Measurements from ENCODE around the gene THOP1. TPM values are rescaled to one million over a fixed set of nuclear protein-coding genes. Genes with fewer than 3 reads are reported as not detected.

THOP1 gene
- 10 to 100 TPM; 56.5 to 77.4 TPM for polyA plus RNA-seq

- Histone ChIP-seq H3K4me1 (ENCODE audit: control insufficient read depth in 2 of 2, insufficient read depth in 2 of 2, low read length in 1 of 2) (peaks cover 0 to 6% of the 10 kb centered on the region in 2 donors), H3K36me3 (ENCODE audit: control insufficient read depth in 2 of 2, insufficient read depth in 2 of 2, low read length in 1 of 2) (peaks cover 0 to 3% of the 10 kb centered on the region in 2 donors), H3K27ac (ENCODE audit: low read depth in 2 of 2, low read length in 1 of 2) (peak within 1 kb of the TSS; percentile 46 to 52), H3K27me3 (ENCODE audit: control insufficient read depth in 1 of 2, insufficient read depth in 2 of 2, low read length in 2 of 2) (no peaks in the 10 kb centered on the region), H3K9me3 (ENCODE audit: control insufficient read depth in 2 of 2, insufficient read depth in 1 of 2, low read depth in 1 of 2, low read length in 1 of 2) (no peaks in the 10 kb centered on the region), H3K4me3 (ENCODE audit: low read depth in 1 of 2, low read length in 2 of 2) (peak within 1 kb of the TSS; percentile 87 to 94)
- 1% methylated on average over 49 to 78 of the region's 78 CpGs for WGBS, 2 donors
Measured at GRCh38 chr19:2785244-2785997, at the start of gene THOP1. Gene THOP1 (plus strand): TSS chr19:2785503. CDS start chr19:2785663, 160 bp downstream.

GRCh38 chr19:2736550-2737190, 48.6 kb upstream of the THOP1 start:
- H3K9me3 ChIP-seq (ENCODE audit: control insufficient read depth in 2 of 2, insufficient read depth in 1 of 2, low read depth in 1 of 2, low read length in 1 of 2) = peaks cover 0 to 10% of the 10 kb centered on the region in 2 donors
- H3K4me1 ChIP-seq (ENCODE audit: control insufficient read depth in 2 of 2, insufficient read depth in 2 of 2, low read length in 1 of 2) = peaks cover 0 to 9% of the 10 kb centered on the region in 2 donors
- no peak overlapping the region for H3K4me3 ChIP-seq (ENCODE audit: low read depth in 1 of 2, low read length in 2 of 2)
- peaks cover 6 to 35% of the 10 kb centered on the region in 2 donors for H3K36me3 ChIP-seq (ENCODE audit: control insufficient read depth in 2 of 2, insufficient read depth in 2 of 2, low read length in 1 of 2)
- 95 to 96% methylated on average over 15 of the region's 15 CpGs for WGBS, 2 donors
- H3K27ac ChIP-seq (ENCODE audit: low read depth in 2 of 2, low read length in 1 of 2) = no peak overlapping the region
- H3K27me3 ChIP-seq (ENCODE audit: control insufficient read depth in 1 of 2, insufficient read depth in 2 of 2, low read length in 2 of 2) = no peaks in the 10 kb centered on the region

- H3K4me3 ChIP-seq (ENCODE audit: low read depth in 1 of 2, low read length in 2 of 2) = peak within 1 kb of the TSS; percentile 73 to 83
- peak within 1 kb of the TSS in 1 of 2 donors; percentile 5 for H3K27ac ChIP-seq (ENCODE audit: low read depth in 2 of 2, low read length in 1 of 2)
- H3K4me1 ChIP-seq (ENCODE audit: control insufficient read depth in 2 of 2, insufficient read depth in 2 of 2, low read length in 1 of 2) = peaks cover 0 to 2% of the 10 kb centered on the region in 2 donors
- H3K27me3 ChIP-seq (ENCODE audit: control insufficient read depth in 1 of 2, insufficient read depth in 2 of 2, low read length in 2 of 2) = no peaks in the 10 kb centered on the region
- peaks cover 6 to 20% of the 10 kb centered on the region in 2 donors for H3K36me3 ChIP-seq (ENCODE audit: control insufficient read depth in 2 of 2, insufficient read depth in 2 of 2, low read length in 1 of 2)
- WGBS, 2 donors = 1 to 2% methylated on average over 64 of the region's 64 CpGs
- H3K9me3 ChIP-seq (ENCODE audit: control insufficient read depth in 2 of 2, insufficient read depth in 1 of 2, low read depth in 1 of 2, low read length in 1 of 2) = peaks cover 0 to 10% of the 10 kb centered on the region in 2 donors
Measured at GRCh38 chr19:2739602-2740313, 45.5 kb upstream of the THOP1 start, which contains the start of gene SLC39A3. Gene SLC39A3 (minus strand): TSS chr19:2740017. CDS start chr19:2737257, 2,760 bp downstream.

GRCh38 chr19:2740314-2740656, 45.0 kb upstream of the THOP1 start:
- H3K4me3 ChIP-seq (ENCODE audit: low read depth in 1 of 2, low read length in 2 of 2) = no peak overlapping the region
- H3K9me3 ChIP-seq (ENCODE audit: control insufficient read depth in 2 of 2, insufficient read depth in 1 of 2, low read depth in 1 of 2, low read length in 1 of 2) = peaks cover 0 to 10% of the 10 kb centered on the region in 2 donors
- WGBS, 2 donors = 45% methylated on average over 13 of the region's 13 CpGs
- H3K36me3 ChIP-seq (ENCODE audit: control insufficient read depth in 2 of 2, insufficient read depth in 2 of 2, low read length in 1 of 2) = peaks cover 6 to 15% of the 10 kb centered on the region in 2 donors
- no peak overlapping the region for H3K27ac ChIP-seq (ENCODE audit: low read depth in 2 of 2, low read length in 1 of 2)
- H3K4me1 ChIP-seq (ENCODE audit: control insufficient read depth in 2 of 2, insufficient read depth in 2 of 2, low read length in 1 of 2) = peaks cover 0 to 2% of the 10 kb centered on the region in 2 donors
- H3K27me3 ChIP-seq (ENCODE audit: control insufficient read depth in 1 of 2, insufficient read depth in 2 of 2, low read length in 2 of 2) = no peaks in the 10 kb centered on the region

GRCh38 chr19:2743099-2743498, 42.2 kb upstream of the THOP1 start:
- no peaks in the 10 kb centered on the region for H3K27me3 ChIP-seq (ENCODE audit: control insufficient read depth in 1 of 2, insufficient read depth in 2 of 2, low read length in 2 of 2)
- H3K4me1 ChIP-seq (ENCODE audit: control insufficient read depth in 2 of 2, insufficient read depth in 2 of 2, low read length in 1 of 2) = peaks cover 0 to 2% of the 10 kb centered on the region in 2 donors
- H3K36me3 ChIP-seq (ENCODE audit: control insufficient read depth in 2 of 2, insufficient read depth in 2 of 2, low read length in 1 of 2) = no peaks in the 10 kb centered on the region
- H3K27ac ChIP-seq (ENCODE audit: low read depth in 2 of 2, low read length in 1 of 2) = no peak overlapping the region
- H3K9me3 ChIP-seq (ENCODE audit: control insufficient read depth in 2 of 2, insufficient read depth in 1 of 2, low read depth in 1 of 2, low read length in 1 of 2) = no peaks in the 10 kb centered on the region
- no peak overlapping the region for H3K4me3 ChIP-seq (ENCODE audit: low read depth in 1 of 2, low read length in 2 of 2)
- 73 to 79% methylated on average over 8 of the region's 8 CpGs for WGBS, 2 donors

GRCh38 chr19:2744113-2744512, 41.2 kb upstream of the THOP1 start:
- Histone ChIP-seq H3K4me1 (ENCODE audit: control insufficient read depth in 2 of 2, insufficient read depth in 2 of 2, low read length in 1 of 2) (peaks cover 0 to 3% of the 10 kb centered on the region in 2 donors), H3K4me3 (ENCODE audit: low read depth in 1 of 2, low read length in 2 of 2) (no peak overlapping the region), H3K27me3 (ENCODE audit: control insufficient read depth in 1 of 2, insufficient read depth in 2 of 2, low read length in 2 of 2) (no peaks in the 10 kb centered on the region), H3K36me3 (ENCODE audit: control insufficient read depth in 2 of 2, insufficient read depth in 2 of 2, low read length in 1 of 2) (no peaks in the 10 kb centered on the region), H3K9me3 (ENCODE audit: control insufficient read depth in 2 of 2, insufficient read depth in 1 of 2, low read depth in 1 of 2, low read length in 1 of 2) (no peaks in the 10 kb centered on the region), H3K27ac (ENCODE audit: low read depth in 2 of 2, low read length in 1 of 2) (no peak overlapping the region)
- 39 to 41% methylated on average over 4 of the region's 4 CpGs for WGBS, 2 donors

GRCh38 chr19:2747349-2747748, 38.0 kb upstream of the THOP1 start:
- H3K4me3 ChIP-seq (ENCODE audit: low read depth in 1 of 2, low read length in 2 of 2) = no peak overlapping the region
- H3K36me3 ChIP-seq (ENCODE audit: control insufficient read depth in 2 of 2, insufficient read depth in 2 of 2, low read length in 1 of 2) = no peaks in the 10 kb centered on the region
- H3K27ac ChIP-seq (ENCODE audit: low read depth in 2 of 2, low read length in 1 of 2) = no peak overlapping the region
- no peaks in the 10 kb centered on the region for H3K9me3 ChIP-seq (ENCODE audit: control insufficient read depth in 2 of 2, insufficient read depth in 1 of 2, low read depth in 1 of 2, low read length in 1 of 2)
- peaks cover 0 to 3% of the 10 kb centered on the region in 2 donors for H3K4me1 ChIP-seq (ENCODE audit: control insufficient read depth in 2 of 2, insufficient read depth in 2 of 2, low read length in 1 of 2)
- WGBS, 2 donors = 82 to 84% methylated on average over 7 of the region's 7 CpGs
- H3K27me3 ChIP-seq (ENCODE audit: control insufficient read depth in 1 of 2, insufficient read depth in 2 of 2, low read length in 2 of 2) = no peaks in the 10 kb centered on the region

GRCh38 chr19:2750808-2751437, 34.4 kb upstream of the THOP1 start:
- H3K9me3 ChIP-seq (ENCODE audit: control insufficient read depth in 2 of 2, insufficient read depth in 1 of 2, low read depth in 1 of 2, low read length in 1 of 2) = no peaks in the 10 kb centered on the region
- no peak overlapping the region for H3K27ac ChIP-seq (ENCODE audit: low read depth in 2 of 2, low read length in 1 of 2)
- WGBS, 2 donors = 69 to 72% methylated on average over 17 of the region's 17 CpGs

GRCh38 chr19:2751438-2751830, 33.9 kb upstream of the THOP1 start:
- Histone ChIP-seq H3K27me3 (ENCODE audit: control insufficient read depth in 1 of 2, insufficient read depth in 2 of 2, low read length in 2 of 2) (no peaks in the 10 kb centered on the region), H3K36me3 (ENCODE audit: control insufficient read depth in 2 of 2, insufficient read depth in 2 of 2, low read length in 1 of 2) (peaks cover 9 to 20% of the 10 kb centered on the region in 2 donors), H3K4me1 (ENCODE audit: control insufficient read depth in 2 of 2, insufficient read depth in 2 of 2, low read length in 1 of 2) (peaks cover 0 to 3% of the 10 kb centered on the region in 2 donors), H3K9me3 (ENCODE audit: control insufficient read depth in 2 of 2, insufficient read depth in 1 of 2, low read depth in 1 of 2, low read length in 1 of 2) (no peaks in the 10 kb centered on the region), H3K27ac (ENCODE audit: low read depth in 2 of 2, low read length in 1 of 2) (no peak overlapping the region), H3K4me3 (ENCODE audit: low read depth in 1 of 2, low read length in 2 of 2) (no peak overlapping the region)
- WGBS, 2 donors = 88 to 90% methylated on average over 21 of the region's 21 CpGs

More at GRCh38 chr19:2750808-2751437, 34.4 kb upstream of the THOP1 start:
- peaks cover 0 to 3% of the 10 kb centered on the region in 2 donors for H3K4me1 ChIP-seq (ENCODE audit: control insufficient read depth in 2 of 2, insufficient read depth in 2 of 2, low read length in 1 of 2)
- H3K27me3 ChIP-seq (ENCODE audit: control insufficient read depth in 1 of 2, insufficient read depth in 2 of 2, low read length in 2 of 2) = no peaks in the 10 kb centered on the region
- H3K36me3 ChIP-seq (ENCODE audit: control insufficient read depth in 2 of 2, insufficient read depth in 2 of 2, low read length in 1 of 2) = peaks cover 8 to 19% of the 10 kb centered on the region in 2 donors
- H3K4me3 ChIP-seq (ENCODE audit: low read depth in 1 of 2, low read length in 2 of 2) = no peak overlapping the region

All from esophagus (tissue), 2 donors.